NCI-H446 (cell line): ENCODE data around the gene INKA1.
"Not testable (repeated sequence)": the region's sequence is repeated elsewhere in the genome, so short reads cannot be mapped to it uniquely, and the experiment has no call there.

Source experiments
- DNase-seq, 2 experiments: peaks; one replicate each; lab custom pipeline; 2025; lab: John Stamatoyannopoulos, UW

Gene INKA1

DNA sequence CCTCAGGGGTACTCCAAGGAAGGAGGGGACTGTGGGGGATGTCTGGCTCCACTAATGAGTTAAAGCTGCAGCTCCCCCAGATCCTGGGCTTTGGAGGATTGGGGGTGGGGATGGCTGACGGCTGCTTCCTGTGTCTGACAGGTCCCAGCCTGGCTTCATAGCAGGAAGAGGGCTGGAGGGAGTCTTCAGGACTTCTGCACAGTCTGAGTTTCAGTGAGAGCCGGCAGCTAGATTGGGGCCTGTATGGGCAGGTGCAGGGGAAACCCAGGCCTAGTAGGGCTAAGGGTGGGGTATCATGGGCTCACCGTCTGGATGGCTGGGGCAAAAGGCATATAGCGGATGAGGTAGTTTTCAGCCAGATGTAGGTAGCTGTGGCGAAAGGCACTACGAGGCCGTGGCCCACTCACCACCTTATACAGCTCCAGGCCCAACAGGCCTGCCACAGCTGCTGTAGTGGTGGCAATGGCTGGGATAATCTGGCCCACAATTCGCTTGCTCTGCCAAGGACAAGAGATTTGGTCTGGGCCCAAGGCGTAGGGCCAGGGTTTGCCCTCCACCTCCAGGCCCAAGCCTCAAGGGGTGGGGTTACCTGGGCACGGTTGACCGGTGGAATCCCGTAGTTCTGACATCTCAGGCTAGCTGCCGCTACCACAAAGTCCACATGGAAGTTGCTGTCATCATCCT lies 4.5 kb downstream of the INKA1 start:
- DNase-seq, result no peak

DNA sequence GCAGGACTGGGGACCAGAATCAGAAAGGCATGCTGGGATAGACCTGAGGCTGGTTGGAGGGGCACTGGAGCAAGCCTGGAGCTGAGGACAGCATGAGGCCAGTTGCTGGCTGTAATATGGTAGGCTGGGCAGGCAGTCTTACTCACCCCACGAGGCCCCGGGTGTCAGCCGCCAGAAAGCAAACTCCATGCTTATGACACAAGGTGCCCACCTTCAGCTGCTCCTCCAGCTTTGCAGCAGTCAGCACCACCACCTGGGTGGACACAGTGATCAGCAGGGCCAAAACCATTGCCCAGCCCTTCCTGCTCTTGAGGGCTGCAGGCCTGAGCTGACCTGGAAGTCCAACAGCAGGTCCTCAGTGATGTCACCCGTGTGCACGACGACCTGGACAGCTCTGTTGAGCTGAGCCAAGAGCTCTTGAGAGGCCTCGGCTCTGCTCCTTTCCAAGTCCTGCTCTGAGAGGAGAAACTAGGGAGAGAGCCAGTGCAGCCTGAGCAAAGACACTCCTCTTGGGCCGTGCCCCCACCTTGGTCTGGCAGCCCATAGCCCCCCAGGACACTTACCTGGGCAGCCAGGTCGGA lies 9.9 kb downstream of the INKA1 start:
- DNase-seq, result no peak

DNA sequence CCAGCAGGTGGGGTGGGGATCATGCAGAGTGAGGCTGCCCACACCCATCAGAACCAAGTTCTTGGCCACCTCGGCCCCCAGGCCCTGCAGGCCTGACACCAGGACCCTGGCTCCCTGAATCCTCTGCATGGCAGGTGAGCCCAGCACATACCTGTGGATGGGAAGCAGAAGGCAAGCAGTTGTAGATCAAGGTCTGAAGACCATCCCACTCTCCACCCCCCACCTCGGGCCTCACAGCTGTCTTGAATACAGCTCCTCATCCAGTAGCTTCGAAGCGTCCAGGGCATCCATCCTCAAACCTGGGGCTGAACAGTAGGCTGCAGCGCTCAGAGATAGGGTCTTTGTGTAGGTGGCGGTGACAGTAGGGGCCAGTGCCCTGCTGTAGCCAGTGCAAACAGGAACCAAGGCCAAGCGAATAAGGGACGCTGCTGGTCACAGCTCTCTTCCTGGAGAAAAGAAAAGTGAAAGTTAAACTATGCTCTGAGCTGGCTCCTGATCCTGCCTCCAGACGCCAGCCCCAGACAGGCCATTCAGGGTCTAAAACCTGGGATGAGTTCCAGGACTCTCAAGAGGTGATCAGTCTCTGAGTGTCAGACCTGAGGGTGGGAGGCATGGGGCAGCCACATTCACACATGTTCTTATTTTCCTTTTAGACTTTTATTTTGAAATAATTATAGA lies 10.6 kb downstream of the INKA1 start, which contains the start of gene UBA7:
TSS of gene UBA7 (minus strand) at position 457 of the 678 bp plus-strand sequence. CDS start at position 291, 166 bp downstream.
- peak in 1 of 2 experiments; percentile 7 for DNase-seq

DNA sequence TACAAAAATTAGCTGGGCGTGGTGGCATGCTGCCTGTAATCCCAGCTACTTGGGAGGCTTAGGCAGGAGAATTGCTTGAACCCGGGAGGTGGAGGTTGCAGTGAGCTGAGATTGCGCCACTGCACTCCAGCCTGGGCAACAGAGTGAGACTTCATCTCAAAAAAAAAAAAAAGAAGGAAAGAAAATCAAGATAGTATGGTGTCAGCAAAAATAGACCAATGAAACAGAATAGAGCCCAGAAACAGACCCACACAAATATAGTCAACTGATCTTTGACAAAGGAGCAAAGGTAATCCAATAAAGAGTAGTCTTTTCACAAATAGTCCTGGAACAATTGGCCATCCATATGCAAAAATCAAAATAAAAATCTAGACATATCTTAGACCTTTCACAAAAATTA lies 20.1 kb downstream of the INKA1 start:
- DNase-seq, result not testable (repeated sequence)

DNA sequence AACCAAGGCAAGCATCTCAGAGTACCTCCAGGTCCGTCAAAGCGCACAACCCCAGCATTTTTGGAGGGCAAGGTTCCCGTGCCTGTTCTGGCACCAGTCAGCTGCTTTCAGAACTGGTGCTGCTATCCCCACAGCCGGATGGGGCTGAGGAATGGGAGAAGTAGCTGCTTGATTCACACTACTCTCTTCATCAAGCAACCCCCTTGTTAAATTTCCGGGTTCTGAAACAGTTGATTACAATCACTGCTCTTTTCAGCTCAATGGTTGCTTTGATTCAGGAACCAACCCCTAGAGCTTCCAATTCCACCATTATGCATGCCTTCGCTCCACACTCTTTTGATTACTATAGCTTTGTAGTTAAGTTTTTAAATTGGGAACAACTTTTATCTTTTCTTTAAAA lies 23.0 kb downstream of the INKA1 start:
- no peak for DNase-seq

DNA sequence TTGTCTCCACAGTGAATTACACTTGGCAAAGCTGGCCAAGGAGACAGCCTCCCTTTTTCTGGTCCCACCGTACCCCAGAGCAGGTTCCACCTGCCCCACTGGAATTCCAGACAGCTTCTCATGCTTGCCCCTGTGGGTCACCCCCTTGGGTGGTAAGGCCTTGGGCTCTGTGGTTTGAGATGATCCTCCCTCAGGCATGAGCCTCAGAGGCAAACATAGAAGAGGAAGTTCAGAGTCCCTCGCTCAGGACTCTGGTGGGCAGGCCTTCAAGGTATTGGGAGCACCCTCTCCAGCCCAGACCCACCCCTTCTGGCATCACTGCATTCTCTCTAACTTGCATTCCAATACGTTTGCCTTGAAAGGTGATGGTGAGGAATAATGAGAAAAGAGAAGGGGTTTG lies 28.3 kb downstream of the INKA1 start:
- DNase-seq, result no peak

DNA sequence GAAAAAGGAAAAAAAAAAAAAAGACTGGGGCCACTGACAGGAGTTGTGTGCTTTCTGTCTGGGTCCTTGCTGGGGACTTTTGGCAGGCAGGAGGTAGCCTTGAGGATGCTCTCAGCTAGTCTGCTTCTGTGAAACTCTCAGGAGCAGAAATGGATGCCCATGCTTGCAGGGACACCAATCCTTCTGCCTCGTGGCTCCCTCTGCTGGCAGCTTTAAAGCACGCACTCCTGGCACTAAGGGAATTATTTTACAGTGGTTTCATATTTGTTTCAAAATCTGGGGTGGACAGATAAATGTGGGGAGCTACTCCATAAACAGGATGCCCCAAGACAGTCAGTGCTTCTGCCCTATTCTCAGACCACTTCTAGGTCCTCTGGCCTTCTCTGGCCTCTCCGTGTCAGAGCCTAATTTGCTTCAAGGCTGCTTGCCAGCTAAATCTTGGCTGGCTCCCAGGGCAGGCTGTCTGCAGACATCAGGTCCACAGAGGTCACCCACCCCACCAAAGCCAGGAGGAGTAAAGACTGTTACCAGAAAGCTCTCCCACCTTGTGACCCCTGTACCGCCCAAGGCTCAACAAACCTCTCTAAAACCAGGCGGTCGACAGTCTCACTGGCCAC lies 36.2 kb downstream of the INKA1 start:
- DNase-seq, result peak; percentile 47 to 61

DNA sequence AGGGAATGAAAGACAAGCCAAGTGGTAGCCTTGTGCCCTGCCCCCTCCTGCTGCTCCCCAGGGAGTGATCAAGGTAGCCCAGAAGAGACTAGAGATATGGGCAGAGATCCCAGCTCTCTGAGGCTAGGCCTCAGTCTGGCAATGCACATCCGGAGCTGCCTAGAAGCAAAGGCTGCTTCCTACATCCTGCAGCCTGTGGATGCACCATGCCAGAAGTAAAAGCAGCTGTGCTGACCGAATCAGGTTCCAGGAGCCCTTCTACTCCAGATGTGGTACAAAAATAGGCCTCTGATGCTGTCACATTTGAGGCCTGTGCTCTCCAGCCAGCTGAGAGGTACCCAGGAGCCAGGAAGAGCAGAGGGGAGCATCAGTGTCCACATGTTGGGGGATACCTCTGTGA lies 37.3 kb downstream of the INKA1 start:
- no peak for DNase-seq

DNA sequence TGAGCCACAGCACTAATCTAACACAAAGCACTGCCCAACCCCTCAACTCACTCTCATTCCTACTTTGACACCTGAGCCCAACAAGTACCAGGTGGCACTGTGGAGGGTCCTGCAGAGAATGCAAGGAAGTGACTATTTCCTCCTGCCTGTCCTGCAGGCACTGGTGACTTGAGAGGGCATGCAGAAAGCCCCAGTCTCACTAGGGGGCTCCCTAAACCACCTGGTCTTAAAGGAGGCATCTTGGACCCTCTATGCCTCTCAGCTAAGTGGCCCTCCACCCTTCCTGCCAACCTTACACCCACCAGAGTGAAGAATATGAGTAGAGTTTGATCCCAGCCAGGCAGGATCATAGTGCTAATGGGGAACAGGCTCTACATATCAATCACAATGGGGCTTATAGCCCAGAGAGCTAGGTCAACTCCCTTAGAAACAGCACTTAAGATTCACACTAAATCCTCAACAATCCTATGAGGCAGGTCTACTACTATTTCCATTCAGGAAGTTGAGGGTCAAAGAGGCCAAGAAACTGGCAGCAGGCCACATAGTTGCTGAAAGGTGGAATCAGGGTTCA lies 38.1 kb downstream of the INKA1 start:
- peak in 1 of 2 experiments; percentile 14 for DNase-seq

DNA sequence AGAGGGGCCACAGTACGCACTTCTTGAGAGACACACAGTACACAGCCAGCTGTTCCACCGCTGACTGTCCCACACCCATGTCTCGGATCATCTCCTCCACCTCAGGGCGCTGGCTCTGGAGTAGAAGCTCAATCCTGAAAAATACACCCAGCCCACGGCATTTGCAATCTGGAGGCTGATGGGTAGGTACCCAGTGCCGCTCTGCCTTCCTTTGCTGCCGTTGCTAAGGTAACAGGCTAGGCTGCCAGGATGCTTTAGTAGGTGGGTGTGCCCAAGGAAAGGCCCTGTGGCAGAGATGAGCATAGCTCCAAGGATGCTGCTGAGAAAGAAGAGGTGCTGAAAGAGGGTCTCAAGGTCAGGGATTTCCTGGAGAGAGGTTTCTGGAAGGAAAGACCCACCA lies 38.7 kb downstream of the INKA1 start:
- DNase-seq, result no peak

DNA sequence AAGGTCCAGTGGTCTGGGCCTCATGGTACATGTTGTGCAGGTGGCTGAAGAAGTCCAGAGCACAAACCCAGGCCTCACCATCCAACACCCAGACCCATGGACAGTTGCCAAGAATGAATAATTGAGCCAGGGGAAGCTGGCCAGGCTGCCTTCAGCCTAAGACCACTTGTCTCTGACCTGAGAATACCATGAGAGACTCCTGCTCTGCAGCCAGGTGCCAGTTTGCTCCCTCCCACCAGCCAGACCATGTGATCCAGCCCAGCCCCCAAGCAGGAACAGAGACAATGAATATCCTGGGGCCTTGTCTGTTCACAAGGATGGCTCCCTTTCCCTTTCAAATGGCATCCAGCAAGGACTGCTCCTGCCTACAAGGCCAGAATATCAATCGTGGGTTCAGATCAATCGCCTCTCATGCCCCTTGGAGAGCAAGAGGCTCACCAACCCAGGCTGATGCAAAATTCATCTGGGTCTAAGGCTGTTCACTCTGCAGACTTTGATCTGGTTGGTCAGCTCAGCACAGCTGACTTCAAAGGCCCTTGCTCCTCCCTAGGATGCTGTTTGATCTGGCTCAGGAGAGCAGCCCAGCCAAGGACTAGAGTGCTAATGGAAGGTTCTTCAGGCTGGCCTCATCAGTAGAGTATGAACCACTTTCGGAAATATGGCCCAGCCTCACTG lies 39.9 kb downstream of the INKA1 start:
- no peak for DNase-seq

DNA sequence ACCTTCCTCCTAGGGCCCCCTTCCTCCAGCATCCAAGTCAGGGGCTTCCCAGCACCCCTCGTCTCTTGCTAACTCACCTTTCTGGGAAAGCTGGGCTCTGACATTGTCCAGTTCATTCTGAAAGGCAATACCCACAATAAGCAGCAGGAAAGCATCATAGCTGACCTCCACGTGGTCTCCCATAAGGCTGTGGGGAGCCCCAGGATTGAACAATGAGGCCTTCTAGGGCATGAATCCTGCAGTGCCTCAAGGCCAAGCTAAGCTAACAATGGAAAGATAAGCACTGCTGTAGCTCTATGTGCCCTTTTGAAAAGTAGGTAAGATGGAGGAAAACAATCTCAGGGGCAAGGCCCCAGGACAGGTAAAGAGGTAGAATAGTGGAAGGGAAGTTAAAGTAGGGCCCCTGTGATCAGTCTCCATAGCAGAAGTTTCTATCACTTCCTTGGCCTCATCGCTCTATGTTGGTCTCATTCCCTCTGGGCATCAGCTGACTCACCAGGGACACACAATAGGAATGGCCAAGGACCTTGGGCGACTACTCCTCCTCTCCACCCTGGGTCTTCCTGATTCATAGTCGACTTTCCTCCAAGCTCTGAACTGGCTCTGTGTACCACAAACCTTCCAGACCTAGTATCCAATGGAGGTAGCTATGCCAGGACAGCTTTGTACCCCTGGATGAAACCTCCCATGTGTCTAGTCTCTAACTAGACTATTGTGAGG lies 41.6 kb downstream of the INKA1 start:
- DNase-seq, result no peak

DNA sequence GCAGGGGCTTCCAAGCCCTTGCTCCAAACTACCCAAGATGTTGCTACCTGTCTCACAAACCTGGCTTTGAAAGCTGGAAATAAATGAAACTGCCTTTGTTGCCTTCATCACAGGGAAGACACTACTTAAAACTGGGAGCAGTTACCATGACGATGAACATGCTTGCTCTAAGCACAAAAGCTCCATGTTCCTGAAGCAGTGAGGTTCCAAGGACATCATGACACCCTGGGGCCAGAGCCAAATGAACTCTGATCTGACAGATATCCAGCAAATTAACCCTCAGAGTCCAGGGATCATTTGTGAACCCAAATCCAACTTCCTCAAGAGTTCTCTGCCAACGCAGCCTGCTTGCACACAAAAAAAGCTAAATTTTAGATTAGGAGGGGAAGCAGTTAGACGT lies 42.6 kb downstream of the INKA1 start:
- no peak for DNase-seq
